PC-9 (cell line): ENCODE results near the gene AK8. TPM values are rescaled to one million over a fixed set of nuclear protein-coding genes. Genes with fewer than 3 reads are reported as not detected.

Source experiments
- BruUV-seq: library from RNA; stranded (reverse); fragments of 400-500 nt; replicated peaks from 2 replicates; lab custom pipeline; 2021; lab: Mats Ljungman, UMichigan
- CTCF ChIA-PET: fragments of 300-600 bp; sonication (Branson Sonifier 250); formaldehyde crosslinking; loops from one replicate; lab custom pipeline; 2022; ENCODE audit warnings: antibody characterized with exemption; lab: Charles Lee
- POLR2A ChIA-PET: fragments of 300-600 bp; sonication (Branson Sonifier 250); formaldehyde crosslinking; loops from one replicate; lab custom pipeline; 2022; ENCODE audit warnings: antibody characterized with exemption; ENCODE audit not compliant: unreplicated experiment; lab: Charles Lee
- DNase-seq, 2 experiments: peaks; one replicate each; pipeline versions ENCODE4 v3.0.0 to v3.0.0-alpha.2; 2015 to 2022; ENCODE audit warnings: mixed read lengths in 1 of 2
- H2AFZ ChIP-seq: fragments of 200-600 bp; sonication (generic); 2 replicates; pipeline ENCODE4 v1.8.1; 2017; ENCODE audit warnings: antibody characterized with exemption
- H3F3A ChIP-seq: fragments of 200-600 bp; sonication (generic); 2 replicates; pipeline ENCODE4 v1.8.1; 2017; ENCODE audit warnings: antibody characterized with exemption, mild to moderate bottlenecking, low read depth; ENCODE audit not compliant: insufficient read depth
- H3K27ac ChIP-seq: fragments of 200-600 bp; sonication (generic); 2 replicates; pipeline ENCODE4 v1.6.1; 2016; ENCODE audit warnings: mixed run types
- H3K27me3 ChIP-seq: fragments of 200-600 bp; sonication (generic); 2 replicates; pipeline ENCODE4 v1.6.1; 2016; ENCODE audit warnings: low read depth, mixed run types; ENCODE audit not compliant: insufficient read depth
- H3K36me3 ChIP-seq: fragments of 200-600 bp; sonication (generic); 2 replicates; pipeline ENCODE4 v1.6.1; 2016; ENCODE audit warnings: low read depth, mixed run types
- H3K4me1 ChIP-seq: fragments of 200-600 bp; sonication (generic); replicated peaks from 2 replicates; pipeline ENCODE4 v1.6.1; 2016; ENCODE audit warnings: mixed run types; ENCODE audit not compliant: insufficient read depth
- H3K4me2 ChIP-seq: fragments of 200-600 bp; sonication (generic); 2 replicates; pipeline ENCODE4 v1.6.1; 2017; ENCODE audit warnings: mixed run types
- H3K4me3 ChIP-seq: fragments of 200-600 bp; sonication (generic); 2 replicates; pipeline ENCODE4 v1.6.1; 2016; ENCODE audit warnings: mixed run types
- H3K79me2 ChIP-seq: fragments of 200-600 bp; sonication (generic); 2 replicates; pipeline ENCODE4 v1.6.1; 2017; ENCODE audit warnings: low read depth, mixed run types
- H3K9me2 ChIP-seq: fragments of 200-600 bp; sonication (generic); 2 replicates; pipeline ENCODE4 v1.8.1; 2017; ENCODE audit warnings: mild to moderate bottlenecking; ENCODE audit not compliant: insufficient read depth
- H3K9me3 ChIP-seq: fragments of 200-600 bp; sonication (generic); 2 replicates; pipeline ENCODE4 v1.8.1; 2016; ENCODE audit warnings: low read depth; ENCODE audit not compliant: insufficient read depth
- H4K20me1 ChIP-seq: fragments of 200-600 bp; sonication (generic); 2 replicates; pipeline ENCODE4 v1.8.1; 2017; ENCODE audit not compliant: insufficient read depth
- CTCF ChIP-seq: fragments of 200-600 bp; sonication (generic); conservative IDR thresholded peaks from 2 replicates; pipeline ENCODE4 v1.6.1; 2017; ENCODE audit warnings: mixed run types, antibody characterized with exemption, mild to moderate bottlenecking, moderate library complexity
- EZH2 ChIP-seq: fragments of 200-600 bp; sonication (generic); IDR thresholded peaks from 2 replicates; pipeline ENCODE4 v1.8.0; 2017; ENCODE audit warnings: antibody characterized with exemption, low read depth
- intact Hi-C: fragments of 100-400 bp; cut with micrococcal nuclease; formaldehyde crosslinking; loops from one replicate; pipeline ENCODE4 v1.10.0; 2022; ENCODE audit not compliant: unreplicated experiment
- total RNA-seq: library from RNA; stranded (reverse); gene quantifications from 2 replicates; pipeline ENCODE4 v1.2.3, GENCODE V29; 2021

AK8 gene
- total RNA-seq, 1 experiment from 2014 or later = 7.2 TPM

- intact Hi-C loops = no loop called here
- no peak overlapping the region for H3K4me3 ChIP-seq
Measured at GRCh38 chr9:132814937-132815336, 63.1 kb downstream of the AK8 start.

GRCh38 chr9:132813115-132813771, 64.8 kb downstream of the AK8 start:
- TF ChIP-seq CTCF (no peak), EZH2 (no peak)
- Histone ChIP-seq H3F3A (no peaks in the 10 kb centered on the region), H3K9me3 (no peaks in the 10 kb centered on the region), H3K79me2 (no peaks in the 10 kb centered on the region), H4K20me1 (no peaks in the 10 kb centered on the region), H3K27me3 (0 out of 2 replicates have a peak, but pooled peaks cover 4% of the 10 kb centered on the region), H2AFZ (no peak overlapping the region), H3K9me2 (no peaks in the 10 kb centered on the region), H3K4me2 (no peak overlapping the region), H3K27ac (no peak overlapping the region), H3K4me1 (no peaks in the 10 kb centered on the region), H3K36me3 (no peaks in the 10 kb centered on the region), H3K4me3 (no peak overlapping the region)
- CTCF ChIA-PET = no interaction called here
- BruUV-seq = no TSS peak
- intact Hi-C loops = no loop called here
- POLR2A ChIA-PET = no interaction called here
- no peak for DNase-seq

More at GRCh38 chr9:132814937-132815336, 63.1 kb downstream of the AK8 start:
- ChIA-PET CTCF (no interaction called here), POLR2A (no interaction called here)
- H3F3A ChIP-seq = no peaks in the 10 kb centered on the region
- no peaks in the 10 kb centered on the region for H4K20me1 ChIP-seq
- H3K4me1 ChIP-seq = no peaks in the 10 kb centered on the region
- H3K36me3 ChIP-seq = no peaks in the 10 kb centered on the region
- TF ChIP-seq CTCF (no peak), EZH2 (no peak)
- H3K27ac ChIP-seq = no peak overlapping the region
- no TSS peak for BruUV-seq
- H3K4me2 ChIP-seq = no peak overlapping the region
- no peak overlapping the region for H2AFZ ChIP-seq
- H3K9me3 ChIP-seq = no peaks in the 10 kb centered on the region
- H3K27me3 ChIP-seq = peaks cover 13% of the 10 kb centered on the region; the same call in 1 of the 2 replicates
- no peaks in the 10 kb centered on the region for H3K9me2 ChIP-seq
- no peak for DNase-seq
- H3K79me2 ChIP-seq = no peaks in the 10 kb centered on the region

GRCh38 chr9:132811985-132812384, 66.1 kb downstream of the AK8 start:
- ChIA-PET POLR2A (no interaction called here), CTCF (interaction anchor here (0.6 kb wide), 1 partner anchor 331 kb away, joined by 4 read pairs; no protein-coding TSS in a partner anchor)
- Histone ChIP-seq H3K4me3 (no peak overlapping the region), H3K79me2 (no peaks in the 10 kb centered on the region), H3K27me3 (no peaks in the 10 kb centered on the region; the same call in 1 of the 2 replicates), H3K9me2 (no peaks in the 10 kb centered on the region), H4K20me1 (no peaks in the 10 kb centered on the region), H3K4me2 (no peak overlapping the region), H3F3A (no peaks in the 10 kb centered on the region), H3K4me1 (no peaks in the 10 kb centered on the region), H3K36me3 (no peaks in the 10 kb centered on the region), H3K27ac (no peak overlapping the region), H3K9me3 (no peaks in the 10 kb centered on the region), H2AFZ (no peak overlapping the region)
- DNase-seq = no peak
- TF ChIP-seq EZH2 (no peak), CTCF (no peak)
- intact Hi-C loops = no loop called here
- no TSS peak for BruUV-seq
